ENCODE results near the gene RABGAP1L.

The RABGAP1L gene

GRCh38 chr1:174153085-174153824, 6.1 kb upstream of the RABGAP1L start:
- no peaks in the 10 kb centered on the region for H3K27me3 ChIP-seq (replicated peaks; ENCODE audit: control insufficient read depth, insufficient read depth, low read length, poor library complexity, severe bottlenecking)
- H3K27ac ChIP-seq (ENCODE audit: insufficient read depth, low read length, poor library complexity, severe bottlenecking): no peak overlapping the region
- H3K4me3 ChIP-seq (ENCODE audit: insufficient read depth, low read depth, low read length, poor library complexity, severe bottlenecking): no peak overlapping the region
- no peaks in the 10 kb centered on the region for H3K36me3 ChIP-seq (ENCODE audit: control insufficient read depth, insufficient read depth, low read length)
- H3K9me3 ChIP-seq (ENCODE audit: control insufficient read depth, low read length): no peaks in the 10 kb centered on the region
- no peak for DNase-seq
- peaks cover 11% of the 10 kb centered on the region for H3K4me1 ChIP-seq (ENCODE audit: control insufficient read depth, insufficient read depth, low read length, poor library complexity, severe bottlenecking)

- Histone ChIP-seq H3K27ac (ENCODE audit: insufficient read depth, low read length, poor library complexity, severe bottlenecking) (no peak overlapping the region), H3K4me3 (ENCODE audit: insufficient read depth, low read depth, low read length, poor library complexity, severe bottlenecking) (no peak overlapping the region), H3K36me3 (ENCODE audit: control insufficient read depth, insufficient read depth, low read length) (no peaks in the 10 kb centered on the region), H3K4me1 (ENCODE audit: control insufficient read depth, insufficient read depth, low read length, poor library complexity, severe bottlenecking) (peaks cover 15% of the 10 kb centered on the region), H3K27me3 (replicated peaks; ENCODE audit: control insufficient read depth, insufficient read depth, low read length, poor library complexity, severe bottlenecking) (no peaks in the 10 kb centered on the region), H3K9me3 (ENCODE audit: control insufficient read depth, low read length) (no peaks in the 10 kb centered on the region)
- DNase-seq: no peak
These were observed 5.6 kb upstream of the RABGAP1L start for GRCh38 chr1:174153825-174154107.

DNA sequence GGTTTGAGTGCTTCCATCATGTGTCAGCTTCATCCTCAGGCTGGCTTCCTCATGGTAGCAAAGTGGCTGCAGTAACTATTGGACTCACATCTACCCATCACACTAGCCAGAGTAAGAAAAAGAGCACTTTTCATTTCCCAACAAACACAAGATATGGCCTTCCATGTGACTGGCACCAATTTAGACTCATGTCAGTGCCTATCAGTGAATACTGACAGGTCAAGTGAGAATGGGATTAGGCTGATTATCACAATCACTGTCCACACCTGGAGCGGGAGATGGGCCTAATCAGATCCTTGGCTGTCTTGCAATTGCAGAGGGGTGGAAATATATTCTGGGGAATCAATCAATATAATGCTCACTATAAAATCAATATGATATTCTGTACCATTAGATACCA, 2.9 kb upstream of the RABGAP1L start:
- Histone ChIP-seq H3K27me3 (replicated peaks; ENCODE audit: control insufficient read depth, insufficient read depth, low read length, poor library complexity, severe bottlenecking) (no peaks in the 10 kb centered on the region), H3K36me3 (ENCODE audit: control insufficient read depth, insufficient read depth, low read length) (no peaks in the 10 kb centered on the region), H3K4me1 (ENCODE audit: control insufficient read depth, insufficient read depth, low read length, poor library complexity, severe bottlenecking) (peaks cover 21% of the 10 kb centered on the region), H3K4me3 (ENCODE audit: insufficient read depth, low read depth, low read length, poor library complexity, severe bottlenecking) (no peak overlapping the region), H3K27ac (ENCODE audit: insufficient read depth, low read length, poor library complexity, severe bottlenecking) (no peak overlapping the region), H3K9me3 (ENCODE audit: control insufficient read depth, low read length) (no peaks in the 10 kb centered on the region)
- no peak for DNase-seq

GRCh38 chr1:174157157-174157806, 2.0 kb upstream of the RABGAP1L start:
- Histone ChIP-seq H3K36me3 (ENCODE audit: control insufficient read depth, insufficient read depth, low read length) (no peaks in the 10 kb centered on the region), H3K27ac (ENCODE audit: insufficient read depth, low read length, poor library complexity, severe bottlenecking) (no peak overlapping the region), H3K4me1 (ENCODE audit: control insufficient read depth, insufficient read depth, low read length, poor library complexity, severe bottlenecking) (peaks cover 20% of the 10 kb centered on the region), H3K4me3 (ENCODE audit: insufficient read depth, low read depth, low read length, poor library complexity, severe bottlenecking) (no peak overlapping the region), H3K27me3 (replicated peaks; ENCODE audit: control insufficient read depth, insufficient read depth, low read length, poor library complexity, severe bottlenecking) (no peaks in the 10 kb centered on the region), H3K9me3 (ENCODE audit: control insufficient read depth, low read length) (no peaks in the 10 kb centered on the region)
- DNase-seq: no peak

DNA sequence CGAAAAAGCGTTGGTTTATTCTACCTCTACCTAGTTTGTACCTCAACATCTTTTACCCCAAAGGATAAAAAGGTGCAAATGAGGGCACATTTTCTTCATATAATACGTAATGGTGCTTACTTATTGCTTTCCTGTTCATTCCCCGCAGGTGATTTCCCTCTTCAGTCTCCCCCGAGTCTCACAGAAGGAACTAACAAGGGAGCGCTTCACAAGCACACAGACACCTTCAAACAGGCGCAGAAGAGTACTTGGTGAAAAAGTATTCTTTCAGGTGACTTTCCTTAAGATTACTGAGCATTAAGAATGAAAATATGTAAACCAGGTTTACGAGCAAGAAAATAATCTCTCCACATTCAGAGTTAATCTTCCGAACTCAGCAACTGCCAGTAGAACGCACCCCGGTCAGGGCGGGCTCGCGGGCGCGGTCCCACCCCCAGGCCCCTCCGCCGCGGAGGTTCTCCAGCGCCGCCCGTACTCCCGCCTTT, 511 bp upstream of the RABGAP1L start:
- Histone ChIP-seq H3K9me3 (ENCODE audit: control insufficient read depth, low read length) (no peaks in the 10 kb centered on the region), H3K27ac (ENCODE audit: insufficient read depth, low read length, poor library complexity, severe bottlenecking) (peak overlapping the region; percentile 91), H3K27me3 (replicated peaks; ENCODE audit: control insufficient read depth, insufficient read depth, low read length, poor library complexity, severe bottlenecking) (no peaks in the 10 kb centered on the region), H3K36me3 (ENCODE audit: control insufficient read depth, insufficient read depth, low read length) (no peaks in the 10 kb centered on the region), H3K4me3 (ENCODE audit: insufficient read depth, low read depth, low read length, poor library complexity, severe bottlenecking) (peak overlapping the region; percentile 91), H3K4me1 (ENCODE audit: control insufficient read depth, insufficient read depth, low read length, poor library complexity, severe bottlenecking) (peaks cover 12% of the 10 kb centered on the region)
- peak in 2 of 3 donors; percentile 30 to 33 for DNase-seq

- H3K4me1 ChIP-seq (ENCODE audit: control insufficient read depth, insufficient read depth, low read length, poor library complexity, severe bottlenecking): peaks cover 12% of the 10 kb centered on the region
- H3K27ac ChIP-seq (ENCODE audit: insufficient read depth, low read length, poor library complexity, severe bottlenecking): peak overlapping the region; percentile 91
- H3K4me3 ChIP-seq (ENCODE audit: insufficient read depth, low read depth, low read length, poor library complexity, severe bottlenecking): peak overlapping the region; percentile 91
- no peaks in the 10 kb centered on the region for H3K9me3 ChIP-seq (ENCODE audit: control insufficient read depth, low read length)
- H3K36me3 ChIP-seq (ENCODE audit: control insufficient read depth, insufficient read depth, low read length): no peaks in the 10 kb centered on the region
- DNase-seq: peak in 1 of 3 donors; percentile 11
- no peaks in the 10 kb centered on the region for H3K27me3 ChIP-seq (replicated peaks; ENCODE audit: control insufficient read depth, insufficient read depth, low read length, poor library complexity, severe bottlenecking)
These were observed 771 bp downstream of the RABGAP1L start for GRCh38 chr1:174160109-174160473.

DNA sequence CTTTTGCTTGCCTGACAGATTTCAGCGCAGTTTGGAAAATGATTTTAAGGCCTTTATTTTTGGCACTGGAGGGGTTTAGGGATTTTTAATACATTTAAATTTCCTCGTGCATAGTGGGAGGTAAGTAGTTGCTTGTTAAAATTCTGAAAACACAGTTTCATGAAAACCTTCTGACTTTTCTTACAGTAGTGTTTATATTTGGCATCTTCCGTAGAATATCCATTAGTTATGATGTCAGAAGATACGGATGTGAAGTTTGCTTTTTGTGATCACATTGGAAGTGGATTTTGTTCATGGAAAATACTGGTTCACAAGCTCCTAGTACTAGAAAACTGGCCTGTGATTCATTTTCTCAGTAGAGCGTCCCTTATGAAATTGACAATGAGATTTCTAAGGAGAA, 1.3 kb downstream of the RABGAP1L start:
- peaks cover 12% of the 10 kb centered on the region for H3K4me1 ChIP-seq (ENCODE audit: control insufficient read depth, insufficient read depth, low read length, poor library complexity, severe bottlenecking)
- no peaks in the 10 kb centered on the region for H3K9me3 ChIP-seq (ENCODE audit: control insufficient read depth, low read length)
- DNase-seq: no peak
- no peaks in the 10 kb centered on the region for H3K27me3 ChIP-seq (replicated peaks; ENCODE audit: control insufficient read depth, insufficient read depth, low read length, poor library complexity, severe bottlenecking)
- H3K36me3 ChIP-seq (ENCODE audit: control insufficient read depth, insufficient read depth, low read length): no peaks in the 10 kb centered on the region
- H3K4me3 ChIP-seq (ENCODE audit: insufficient read depth, low read depth, low read length, poor library complexity, severe bottlenecking): peak overlapping the region; percentile 91
- H3K27ac ChIP-seq (ENCODE audit: insufficient read depth, low read length, poor library complexity, severe bottlenecking): no peak overlapping the region

GRCh38 chr1:174161813-174162212, 2.5 kb downstream of the RABGAP1L start:
- H3K4me1 ChIP-seq (ENCODE audit: control insufficient read depth, insufficient read depth, low read length, poor library complexity, severe bottlenecking): peaks cover 20% of the 10 kb centered on the region
- no peaks in the 10 kb centered on the region for H3K36me3 ChIP-seq (ENCODE audit: control insufficient read depth, insufficient read depth, low read length)
- DNase-seq: no peak
- H3K9me3 ChIP-seq (ENCODE audit: control insufficient read depth, low read length): no peaks in the 10 kb centered on the region
- no peak overlapping the region for H3K4me3 ChIP-seq (ENCODE audit: insufficient read depth, low read depth, low read length, poor library complexity, severe bottlenecking)
- no peaks in the 10 kb centered on the region for H3K27me3 ChIP-seq (replicated peaks; ENCODE audit: control insufficient read depth, insufficient read depth, low read length, poor library complexity, severe bottlenecking)
- H3K27ac ChIP-seq (ENCODE audit: insufficient read depth, low read length, poor library complexity, severe bottlenecking): no peak overlapping the region

- Histone ChIP-seq H3K4me1 (ENCODE audit: control insufficient read depth, insufficient read depth, low read length, poor library complexity, severe bottlenecking) (peaks cover 14% of the 10 kb centered on the region), H3K27me3 (replicated peaks; ENCODE audit: control insufficient read depth, insufficient read depth, low read length, poor library complexity, severe bottlenecking) (no peaks in the 10 kb centered on the region), H3K9me3 (ENCODE audit: control insufficient read depth, low read length) (no peaks in the 10 kb centered on the region), H3K4me3 (ENCODE audit: insufficient read depth, low read depth, low read length, poor library complexity, severe bottlenecking) (no peak overlapping the region), H3K36me3 (ENCODE audit: control insufficient read depth, insufficient read depth, low read length) (no peaks in the 10 kb centered on the region), H3K27ac (ENCODE audit: insufficient read depth, low read length, poor library complexity, severe bottlenecking) (no peak overlapping the region)
- DNase-seq: no peak
These were observed 5.5 kb downstream of the RABGAP1L start for GRCh38 chr1:174164826-174165225.

- Histone ChIP-seq H3K9me3 (ENCODE audit: control insufficient read depth, low read length) (no peaks in the 10 kb centered on the region), H3K36me3 (ENCODE audit: control insufficient read depth, insufficient read depth, low read length) (no peaks in the 10 kb centered on the region), H3K27me3 (replicated peaks; ENCODE audit: control insufficient read depth, insufficient read depth, low read length, poor library complexity, severe bottlenecking) (no peaks in the 10 kb centered on the region), H3K27ac (ENCODE audit: insufficient read depth, low read length, poor library complexity, severe bottlenecking) (no peak overlapping the region), H3K4me3 (ENCODE audit: insufficient read depth, low read depth, low read length, poor library complexity, severe bottlenecking) (no peak overlapping the region), H3K4me1 (ENCODE audit: control insufficient read depth, insufficient read depth, low read length, poor library complexity, severe bottlenecking) (peaks cover 9% of the 10 kb centered on the region)
- DNase-seq: no peak
These were observed 6.3 kb downstream of the RABGAP1L start for GRCh38 chr1:174165471-174166137.

All from effector memory CD4-positive, alpha-beta T cell (primary cell).